ENCODE data around the gene GRK4. TPM values are rescaled to one million over a fixed set of nuclear protein-coding genes. Genes with fewer than 3 reads are reported as not detected.
A peak's percentile ranks its signal among the peaks of the same experiment; 100 is the strongest.

GRK4 gene
- total RNA-seq, 5 donors from 2014 or later (not counting 1 experiment from before 2014, with no cell fraction given) = 1.8 to 4.8 (median 2.5) TPM

GRCh38 chr4:3036131-3036952 lies 73.0 kb downstream of the GRK4 start:
- 85% methylated on average over 21 of the region's 21 CpGs for WGBS (ENCODE audit: insufficient coverage)
- H3K36me3 Mint-ChIP-seq = no peaks in the 10 kb centered on the region
- no peaks in the 10 kb centered on the region for H3K36me3 ChIP-seq (ENCODE audit: control insufficient read depth in 2 of 2, extremely low read depth in 1 of 2, insufficient read depth in 1 of 2, low read length in 1 of 2)
- H3K27me3 Mint-ChIP-seq = peaks cover 0 to 7% of the 10 kb centered on the region in 2 donors
- peak overlapping the region in 1 of 3 donors; percentile 85 for H3K4me3 Mint-ChIP-seq
- H3K27me3 ChIP-seq (replicated peaks in 1 of 2; ENCODE audit: control insufficient read depth in 2 of 2, extremely low read depth in 1 of 2, insufficient read depth in 2 of 2, low read length in 1 of 2) = peaks cover 0 to 38% of the 10 kb centered on the region in 2 experiments
- peaks cover 3 to 28% of the 10 kb centered on the region in 2 experiments for H3K4me1 ChIP-seq (ENCODE audit: control insufficient read depth in 1 of 2, extremely low read depth in 1 of 2, insufficient read depth in 2 of 2, low read length in 2 of 2)
- H3K27ac Mint-ChIP-seq = no peak overlapping the region
- ChIA-PET CTCF (no interaction called here), POLR2A (no interaction called here)
- peaks cover 24 to 25% (median 24%) of the 10 kb centered on the region in 3 donors for H3K4me1 Mint-ChIP-seq
- H3K9me3 ChIP-seq = no peaks in the 10 kb centered on the region
- no peak overlapping the region for H3K4me3 ChIP-seq (ENCODE audit: control insufficient read depth in 1 of 2, extremely low read depth in 1 of 2, low read length in 1 of 2)
- no peaks in the 10 kb centered on the region for H3K9me3 Mint-ChIP-seq
- DNase-seq (no peak), ATAC-seq (replicated peaks in 1 of 4) (no peak)
- H3K27ac ChIP-seq (ENCODE audit: low read length) = no peak overlapping the region

- 10% methylated on average over 3 of the region's 6 CpGs for WGBS (ENCODE audit: insufficient coverage)
- H3K27me3 Mint-ChIP-seq = peaks cover 0 to 7% of the 10 kb centered on the region in 2 donors
- H3K36me3 Mint-ChIP-seq = no peaks in the 10 kb centered on the region
- peak in 2 of 35 experiments; percentile 15 to 26 for DNase-seq
- peak overlapping the region; percentile 51 to 85 (median 65) for H3K4me3 Mint-ChIP-seq
- Histone ChIP-seq H3K36me3 (ENCODE audit: control insufficient read depth in 2 of 2, extremely low read depth in 1 of 2, insufficient read depth in 1 of 2, low read length in 1 of 2) (no peaks in the 10 kb centered on the region), H3K4me3 (ENCODE audit: control insufficient read depth in 1 of 2, extremely low read depth in 1 of 2, low read length in 1 of 2) (peak overlapping the region in 1 of 2 donors; percentile 23), H3K27ac (ENCODE audit: low read length) (no peak overlapping the region), H3K9me3 (no peaks in the 10 kb centered on the region), H3K27me3 (replicated peaks in 1 of 2; ENCODE audit: control insufficient read depth in 2 of 2, extremely low read depth in 1 of 2, insufficient read depth in 2 of 2, low read length in 1 of 2) (peaks cover 0 to 34% of the 10 kb centered on the region in 2 experiments), H3K4me1 (ENCODE audit: control insufficient read depth in 1 of 2, extremely low read depth in 1 of 2, insufficient read depth in 2 of 2, low read length in 2 of 2) (peaks cover 5 to 43% of the 10 kb centered on the region in 2 experiments)
- ChIA-PET CTCF (interaction anchor here (0.5 to 1.1 kb wide), 4 partner anchors 24 to 440 kb away, joined by 3 to 4 read pairs (median 4); no protein-coding TSS in a partner anchor), POLR2A (no interaction called here)
- H3K4me1 Mint-ChIP-seq = peaks cover 39 to 41% (median 39%) of the 10 kb centered on the region in 3 donors
- peak overlapping the region; percentile 3 to 55 for H3K27ac Mint-ChIP-seq
- no peak for ATAC-seq (replicated peaks in 1 of 4)
- H3K9me3 Mint-ChIP-seq = no peaks in the 10 kb centered on the region
These were observed 74.6 kb downstream of the GRK4 start for GRCh38 chr4:3037957-3038461.

GRCh38 chr4:3039706-3040366 lies 76.5 kb downstream of the GRK4 start:
- DNase-seq (no peak), ATAC-seq (replicated peaks in 1 of 4) (no peak)
- Mint-ChIP-seq H3K36me3 (no peaks in the 10 kb centered on the region), H3K9me3 (no peaks in the 10 kb centered on the region), H3K4me1 (peaks cover 43 to 50% (median 48%) of the 10 kb centered on the region in 3 donors), H3K27me3 (peaks cover 0 to 7% of the 10 kb centered on the region in 2 donors), H3K4me3 (peak overlapping the region in 1 of 3 donors; percentile 34), H3K27ac (no peak overlapping the region)
- POLR2A ChIA-PET = interaction anchor here in 1 of 2 donors (0.6 kb wide), 1 partner anchor 62 kb away, joined by 3 read pairs; no protein-coding TSS in a partner anchor
- WGBS (ENCODE audit: insufficient coverage) = 86% methylated on average over 3 of the region's 8 CpGs
- Histone ChIP-seq H3K4me1 (ENCODE audit: control insufficient read depth in 1 of 2, extremely low read depth in 1 of 2, insufficient read depth in 2 of 2, low read length in 2 of 2) (peaks cover 5 to 46% of the 10 kb centered on the region in 2 experiments), H3K27me3 (replicated peaks in 1 of 2; ENCODE audit: control insufficient read depth in 2 of 2, extremely low read depth in 1 of 2, insufficient read depth in 2 of 2, low read length in 1 of 2) (peaks cover 0 to 34% of the 10 kb centered on the region in 2 experiments), H3K27ac (ENCODE audit: low read length) (no peak overlapping the region), H3K4me3 (ENCODE audit: control insufficient read depth in 1 of 2, extremely low read depth in 1 of 2, low read length in 1 of 2) (no peak overlapping the region), H3K36me3 (ENCODE audit: control insufficient read depth in 2 of 2, extremely low read depth in 1 of 2, insufficient read depth in 1 of 2, low read length in 1 of 2) (no peaks in the 10 kb centered on the region), H3K9me3 (no peaks in the 10 kb centered on the region)
- CTCF ChIA-PET = interaction anchor here in 1 of 2 donors (0.6 kb wide), 1 partner anchor 441 kb away, joined by 3 read pairs; no protein-coding TSS in a partner anchor

- Mint-ChIP-seq H3K36me3 (peaks cover 2% of the 10 kb centered on the region), H3K4me1 (peaks cover 51 to 58% (median 55%) of the 10 kb centered on the region in 3 donors), H3K9me3 (peaks cover 0 to 4% (median 0%) of the 10 kb centered on the region in 3 donors), H3K4me3 (peak overlapping the region; percentile 79 to 93 (median 81)), H3K27me3 (peaks cover 0 to 7% of the 10 kb centered on the region in 2 donors), H3K27ac (peak overlapping the region; percentile 39 to 43)
- Histone ChIP-seq H3K9me3 (no peaks in the 10 kb centered on the region), H3K27ac (ENCODE audit: low read length) (peak overlapping the region; percentile 75), H3K27me3 (replicated peaks in 1 of 2; ENCODE audit: control insufficient read depth in 2 of 2, extremely low read depth in 1 of 2, insufficient read depth in 2 of 2, low read length in 1 of 2) (peaks cover 0 to 29% of the 10 kb centered on the region in 2 experiments), H3K4me1 (ENCODE audit: control insufficient read depth in 1 of 2, extremely low read depth in 1 of 2, insufficient read depth in 2 of 2, low read length in 2 of 2) (peaks cover 5 to 54% of the 10 kb centered on the region in 2 experiments), H3K36me3 (ENCODE audit: control insufficient read depth in 2 of 2, extremely low read depth in 1 of 2, insufficient read depth in 1 of 2, low read length in 1 of 2) (no peaks in the 10 kb centered on the region), H3K4me3 (ENCODE audit: control insufficient read depth in 1 of 2, extremely low read depth in 1 of 2, low read length in 1 of 2) (peak overlapping the region in 1 of 2 donors; percentile 65)
- CTCF ChIA-PET = interaction anchor here in 1 of 2 donors (1.7 kb wide), 1 partner anchor 63 kb away, joined by 6 read pairs; no protein-coding TSS in a partner anchor
- WGBS (ENCODE audit: insufficient coverage) = 82% methylated on average over 17 of the region's 28 CpGs
- DNase-seq (no peak), ATAC-seq (replicated peaks in 1 of 4) (no peak)
- POLR2A ChIA-PET = no interaction called here
These were observed 77.3 kb downstream of the GRK4 start for GRCh38 chr4:3040452-3041191.

GRCh38 chr4:3041192-3042142 lies 78.1 kb downstream of the GRK4 start:
- peaks cover 56 to 65% (median 60%) of the 10 kb centered on the region in 3 donors for H3K4me1 Mint-ChIP-seq
- H3K27me3 Mint-ChIP-seq = peaks cover 0 to 7% of the 10 kb centered on the region in 2 donors
- peaks cover 4% of the 10 kb centered on the region for H3K36me3 Mint-ChIP-seq
- peak; percentile 51 to 75 (median 61) for ATAC-seq (replicated peaks in 1 of 4)
- POLR2A ChIA-PET = no interaction called here
- CTCF ChIA-PET = interaction anchor here in 1 of 2 donors (0.5 to 1.7 kb wide), 3 partner anchors 12 to 81 kb away, joined by 3 to 6 read pairs (median 4); no protein-coding TSS in a partner anchor
- peak in 29 of 35 experiments; percentile 14 to 53 (median 28) for DNase-seq
- H3K27ac Mint-ChIP-seq = peak overlapping the region; percentile 78 to 85
- Histone ChIP-seq H3K4me3 (ENCODE audit: control insufficient read depth in 1 of 2, extremely low read depth in 1 of 2, low read length in 1 of 2) (peak overlapping the region; percentile 65 to 67), H3K9me3 (no peaks in the 10 kb centered on the region), H3K36me3 (ENCODE audit: control insufficient read depth in 2 of 2, extremely low read depth in 1 of 2, insufficient read depth in 1 of 2, low read length in 1 of 2) (no peaks in the 10 kb centered on the region), H3K27ac (ENCODE audit: low read length) (peak overlapping the region; percentile 75), H3K4me1 (ENCODE audit: control insufficient read depth in 1 of 2, extremely low read depth in 1 of 2, insufficient read depth in 2 of 2, low read length in 2 of 2) (peaks cover 5 to 58% of the 10 kb centered on the region in 2 experiments), H3K27me3 (replicated peaks in 1 of 2; ENCODE audit: control insufficient read depth in 2 of 2, extremely low read depth in 1 of 2, insufficient read depth in 2 of 2, low read length in 1 of 2) (peaks cover 0 to 21% of the 10 kb centered on the region in 2 experiments)
- 26% methylated on average over 53 of the region's 57 CpGs for WGBS (ENCODE audit: insufficient coverage)
- H3K9me3 Mint-ChIP-seq = peaks cover 0 to 5% (median 0%) of the 10 kb centered on the region in 3 donors
- H3K4me3 Mint-ChIP-seq = peak overlapping the region; percentile 79 to 93 (median 81)
